GM19397 (cell line): ENCODE results near the gene TAGLN.
A peak's percentile ranks its signal among the peaks of the same experiment; 100 is the strongest.
"Not testable (repeated sequence)": the region's sequence is repeated elsewhere in the genome, so short reads cannot be mapped to it uniquely, and the experiment has no call there.

Experiments
- ATAC-seq: cut with Tn5 transposase; IDR thresholded peaks from one replicate; pipeline ENCODE4 v1.9.1; 2021; ENCODE audit warnings: mild to moderate bottlenecking, moderate library complexity; ENCODE audit not compliant: unreplicated experiment

The TAGLN gene

DNA sequence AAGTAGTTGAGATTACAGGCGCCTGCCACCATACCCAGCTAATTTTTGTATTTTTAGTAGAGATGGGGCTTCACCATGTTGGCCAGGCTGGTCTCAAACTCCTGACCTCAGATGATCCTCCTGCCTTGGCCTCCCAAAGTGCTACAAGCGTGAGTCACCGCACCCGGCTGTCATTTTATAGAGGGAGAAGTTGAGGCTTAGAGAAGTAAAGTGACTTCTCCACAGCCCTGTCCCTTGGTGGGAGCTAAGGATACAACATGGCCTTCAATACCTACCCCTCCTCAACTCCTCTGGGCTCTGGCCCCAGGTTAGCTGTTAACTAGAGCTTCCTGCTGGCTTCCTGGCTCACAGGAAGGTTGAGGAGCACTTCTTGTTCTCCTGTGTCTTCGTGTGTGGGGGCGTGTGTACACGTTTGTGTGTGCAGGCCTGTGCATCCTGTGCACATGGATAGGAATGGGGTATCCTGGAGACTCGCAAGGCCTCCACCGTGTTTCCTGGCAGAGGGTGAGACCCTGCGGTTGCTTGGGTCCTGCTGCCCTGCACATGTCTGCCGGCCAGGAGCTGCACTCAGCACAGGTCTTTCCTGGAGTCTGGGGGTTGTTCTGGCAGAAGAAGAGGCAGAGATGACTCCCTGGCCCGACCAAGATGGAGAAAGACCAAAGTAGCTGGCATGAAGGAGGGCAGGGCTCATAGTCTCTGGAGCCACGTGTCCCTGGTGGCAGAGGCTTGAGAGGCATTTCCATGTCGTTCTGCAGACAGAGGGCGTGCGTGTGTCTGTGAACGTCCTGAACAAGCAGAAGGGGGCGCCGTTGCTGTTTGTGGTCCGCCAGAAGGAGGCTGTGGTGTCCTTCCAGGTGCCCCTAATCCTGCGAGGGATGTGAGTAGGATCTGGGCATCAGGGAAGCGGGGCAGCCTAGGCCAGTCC, 18.2 kb upstream of the TAGLN start:
- ATAC-seq, result no peak

DNA sequence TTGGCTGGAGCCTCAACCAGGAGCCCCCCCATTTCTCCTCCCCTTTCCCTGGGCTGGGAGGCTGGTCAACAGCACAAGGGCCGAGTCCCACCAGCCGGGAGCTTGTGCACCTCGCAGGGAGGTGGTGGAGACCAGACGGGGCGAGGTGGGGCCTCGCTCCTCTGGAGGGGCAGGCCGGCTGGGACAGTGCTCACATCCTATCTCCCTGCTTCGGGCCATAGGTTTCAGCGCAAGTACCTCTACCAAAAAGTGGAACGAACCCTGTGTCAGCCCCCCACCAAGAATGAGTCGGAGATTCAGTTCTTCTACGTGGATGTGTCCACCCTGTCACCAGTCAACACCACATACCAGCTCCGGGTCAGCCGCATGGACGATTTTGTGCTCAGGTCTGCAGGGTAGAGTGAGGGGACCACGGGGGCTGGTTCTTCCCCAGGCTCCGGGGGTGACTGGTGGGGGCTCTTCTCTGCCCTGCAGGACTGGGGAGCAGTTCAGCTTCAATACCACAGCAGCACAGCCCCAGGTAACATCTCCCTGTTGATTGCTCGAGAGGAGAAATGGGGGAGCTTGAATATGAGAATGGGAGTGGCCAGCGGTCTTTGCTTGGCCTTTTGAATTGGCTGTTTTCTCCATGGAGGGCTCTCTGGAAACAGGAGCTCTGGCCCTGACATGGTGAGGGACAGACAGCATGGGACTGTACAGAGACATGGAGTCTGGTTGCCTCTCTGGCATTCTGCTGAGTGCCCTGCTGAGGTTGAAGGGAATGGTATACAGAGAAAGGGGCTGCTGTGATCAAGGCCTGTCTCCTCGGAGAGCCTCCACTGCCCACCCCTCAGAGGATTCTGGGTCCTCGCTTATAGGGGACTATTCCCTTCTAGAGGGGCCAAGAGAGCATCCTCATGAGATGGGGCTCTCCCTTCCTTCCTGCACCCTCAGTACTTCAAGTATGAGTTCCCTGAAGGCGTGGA, 17.3 kb upstream of the TAGLN start:
- no peak for ATAC-seq

DNA sequence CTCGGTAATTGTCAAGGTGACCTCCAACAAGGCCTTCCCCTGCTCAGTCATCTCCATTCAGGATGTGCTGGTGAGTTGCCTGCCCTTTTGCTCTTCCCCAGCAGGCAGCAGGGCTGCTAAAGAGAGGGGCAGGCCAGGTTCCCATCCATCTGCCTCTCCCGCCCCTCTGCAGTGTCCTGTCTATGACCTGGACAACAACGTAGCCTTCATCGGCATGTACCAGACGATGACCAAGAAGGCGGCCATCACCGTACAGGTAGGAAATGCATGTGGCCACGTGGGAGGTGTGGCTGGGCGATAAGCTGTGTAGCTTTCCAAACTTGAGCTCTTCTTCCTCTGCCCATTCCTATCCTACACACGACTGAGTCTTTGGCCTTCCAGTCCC, 16.6 kb upstream of the TAGLN start:
- no peak for ATAC-seq

DNA sequence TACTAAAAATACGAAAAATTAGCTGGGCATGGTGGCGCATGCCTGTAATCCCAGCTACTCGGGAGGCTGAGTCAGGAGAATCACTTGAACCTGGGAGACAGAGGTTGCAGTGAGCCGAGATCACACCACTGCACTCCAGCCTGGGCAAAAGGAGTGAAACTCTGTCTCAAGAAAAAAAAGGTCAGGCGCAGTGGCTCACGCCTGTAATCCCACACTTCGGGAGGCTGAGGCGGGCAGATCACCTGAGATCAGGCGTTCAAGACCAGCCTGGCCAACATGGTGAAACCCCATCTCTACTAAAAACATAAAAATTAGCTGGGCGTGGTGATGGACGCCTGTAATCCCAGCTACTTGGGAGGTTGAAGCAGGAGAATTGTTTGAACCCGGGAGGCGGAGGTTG, 16.0 kb upstream of the TAGLN start:
- not testable (repeated sequence) for ATAC-seq

DNA sequence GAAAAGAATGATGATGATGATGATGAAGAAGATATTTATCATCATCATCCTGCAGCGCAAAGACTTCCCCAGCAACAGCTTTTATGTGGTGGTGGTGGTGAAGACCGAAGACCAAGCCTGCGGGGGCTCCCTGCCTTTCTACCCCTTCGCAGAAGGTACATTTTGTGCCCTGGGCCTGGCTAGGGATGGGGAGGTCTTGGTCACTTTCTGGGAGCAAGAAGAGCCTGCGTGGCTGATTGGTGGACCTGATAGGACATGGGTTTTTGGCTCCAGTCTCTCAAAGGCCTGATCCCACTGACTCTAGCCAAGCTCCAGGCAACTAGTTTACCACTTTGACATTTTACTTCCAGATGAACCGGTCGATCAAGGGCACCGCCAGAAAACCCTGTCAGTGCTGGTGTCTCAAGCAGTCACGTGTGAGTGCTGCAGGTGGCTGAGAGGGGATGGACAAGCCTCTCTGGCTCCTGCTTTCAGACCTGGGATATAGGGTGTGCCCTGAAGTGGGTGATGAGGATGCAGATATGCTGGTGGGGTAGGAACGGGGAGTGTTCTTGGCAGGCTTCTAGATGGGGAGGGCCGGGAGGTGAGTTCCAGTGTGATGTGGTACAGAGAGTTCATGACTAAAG, 15.3 kb upstream of the TAGLN start:
- no peak for ATAC-seq

DNA sequence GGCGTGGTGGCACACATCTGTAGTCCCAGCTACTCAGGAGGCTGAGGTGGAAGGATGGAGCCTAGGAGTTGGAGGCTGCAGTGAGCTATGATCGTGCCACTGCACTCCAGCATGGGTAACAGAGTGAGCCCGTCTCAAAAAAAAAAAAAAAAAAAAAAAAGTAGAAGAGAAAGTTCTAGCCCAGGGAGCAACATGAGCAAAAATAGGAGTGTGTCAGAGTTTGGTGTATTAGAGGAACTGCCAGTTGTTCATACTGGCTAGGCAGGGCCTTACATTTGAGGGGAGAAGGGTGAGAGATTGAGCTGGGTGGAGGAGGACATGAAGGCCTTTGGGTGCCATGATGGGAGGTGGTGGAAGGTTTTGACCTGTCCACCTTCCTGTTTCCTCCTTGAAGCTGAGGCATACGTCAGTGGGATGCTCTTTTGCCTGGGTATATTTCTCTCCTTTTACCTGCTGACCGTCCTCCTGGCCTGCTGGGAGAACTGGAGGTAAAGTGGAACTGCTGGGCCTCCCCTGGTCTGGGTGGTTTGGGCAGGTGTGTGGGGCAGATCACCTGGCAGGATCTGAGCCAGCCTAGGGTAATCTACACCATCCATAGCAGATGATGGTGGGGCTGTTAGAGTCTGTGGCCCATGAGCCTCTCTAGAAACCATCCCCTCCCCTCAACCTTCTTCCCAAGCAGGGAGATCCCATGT, 13.3 kb upstream of the TAGLN start:
- no peak for ATAC-seq

DNA sequence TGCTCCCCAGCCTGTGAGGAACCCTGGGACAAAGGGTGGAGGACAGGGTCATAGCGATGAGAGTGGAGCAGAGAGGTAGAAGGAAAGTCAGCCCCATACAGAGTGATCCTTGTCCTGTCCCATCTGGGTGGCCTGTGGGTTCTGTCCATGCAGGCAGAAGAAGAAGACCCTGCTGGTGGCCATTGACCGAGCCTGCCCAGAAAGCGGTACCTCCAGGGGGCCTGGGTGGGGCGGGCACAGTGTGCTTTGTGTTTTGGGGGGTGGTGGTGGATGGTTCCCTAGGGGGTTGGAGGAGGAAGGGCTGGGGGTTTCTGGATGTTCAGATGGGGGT, 12.8 kb upstream of the TAGLN start:
- no peak for ATAC-seq

DNA sequence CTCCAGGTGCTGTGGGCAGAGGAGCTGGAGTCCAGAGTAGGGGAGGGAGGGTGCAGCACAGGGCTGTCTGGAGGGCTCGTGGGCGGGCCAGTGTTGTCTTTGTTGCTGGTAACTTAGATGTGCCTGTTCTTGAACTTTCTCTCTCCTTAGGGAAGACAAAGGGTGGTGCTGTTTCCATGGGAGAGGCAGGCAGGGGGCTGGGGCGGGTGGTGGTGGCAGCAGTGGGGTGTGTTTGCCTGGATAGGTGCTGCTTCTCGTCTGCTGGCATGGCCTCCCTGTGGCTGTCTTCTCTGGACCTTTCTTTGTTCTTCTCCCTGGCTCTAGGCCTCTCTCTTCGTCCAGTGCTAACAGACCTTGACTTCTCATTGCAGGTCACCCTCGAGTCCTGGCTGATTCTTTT, 12.2 kb upstream of the TAGLN start:
- ATAC-seq, result no peak

DNA sequence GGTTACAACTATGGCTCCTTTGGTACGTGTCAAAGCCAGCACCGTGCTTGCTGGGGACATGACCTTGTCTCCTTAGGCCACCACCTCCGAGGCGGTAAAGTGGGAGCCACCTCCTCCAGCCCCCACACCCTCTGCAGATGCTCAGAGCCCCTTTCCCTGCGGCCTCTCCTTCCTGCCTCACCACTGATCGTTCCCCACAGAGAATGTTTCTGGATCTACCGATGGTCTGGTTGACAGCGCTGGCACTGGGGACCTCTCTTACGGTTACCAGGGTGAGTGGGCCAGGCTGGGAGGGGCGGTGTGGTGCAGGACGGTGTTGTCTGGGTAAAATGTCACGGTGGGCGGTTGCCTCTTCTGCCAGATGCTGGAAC, 11.8 kb upstream of the TAGLN start:
- no peak for ATAC-seq

DNA sequence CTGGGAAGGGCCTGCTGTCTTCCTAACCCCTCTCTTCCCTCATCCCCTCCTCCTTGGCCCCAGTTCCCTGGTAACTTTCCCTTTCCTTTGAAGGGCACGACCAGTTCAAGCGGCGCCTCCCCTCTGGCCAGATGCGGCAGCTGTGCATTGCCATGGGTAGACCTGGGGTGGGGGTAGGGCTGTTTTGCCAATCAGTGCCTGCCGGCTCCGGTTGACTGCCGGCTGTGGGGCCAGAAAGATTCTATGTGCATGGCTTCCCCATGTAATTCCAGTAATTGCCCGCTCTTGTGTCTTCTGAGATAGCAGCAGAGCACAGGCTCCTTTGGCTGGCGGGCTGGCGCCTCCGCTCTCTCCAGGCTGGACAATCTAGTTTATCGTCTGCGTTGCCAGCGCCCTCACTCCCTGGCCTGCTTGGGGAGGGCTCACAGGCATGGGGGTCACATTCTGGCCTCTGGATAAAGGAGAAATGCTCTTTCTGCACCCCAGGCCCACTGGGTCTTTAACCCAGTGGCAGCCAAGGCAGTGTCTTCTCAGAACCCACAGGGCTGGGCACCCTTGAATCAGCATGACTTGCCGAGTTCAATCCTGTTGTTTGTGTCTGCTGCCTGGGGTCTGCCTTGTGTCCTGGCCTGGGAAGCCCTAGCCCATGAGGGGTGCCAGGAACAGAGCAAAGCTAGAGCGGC, 11.2 kb upstream of the TAGLN start:
- no peak for ATAC-seq

DNA sequence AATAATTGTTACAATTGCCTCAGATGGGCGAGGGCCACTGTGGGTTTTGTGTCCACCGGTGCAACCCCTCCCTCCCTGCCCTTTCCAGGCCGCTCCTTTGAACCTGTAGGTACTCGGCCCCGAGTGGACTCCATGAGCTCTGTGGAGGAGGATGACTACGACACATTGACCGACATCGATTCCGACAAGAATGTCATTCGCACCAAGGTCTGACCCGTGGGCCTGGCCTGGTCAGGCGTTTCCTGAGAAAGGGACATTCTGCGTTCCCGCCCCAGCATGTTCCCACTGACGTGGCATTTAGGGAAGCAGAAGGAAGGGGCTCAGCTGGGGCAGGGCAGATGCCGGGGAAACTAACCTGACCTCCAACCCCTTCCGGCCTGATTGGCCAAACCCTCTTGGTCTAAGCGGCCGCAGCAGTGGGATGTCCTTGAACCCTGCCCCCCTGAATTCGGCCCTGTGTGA, 10.5 kb upstream of the TAGLN start:
- ATAC-seq, result no peak

DNA sequence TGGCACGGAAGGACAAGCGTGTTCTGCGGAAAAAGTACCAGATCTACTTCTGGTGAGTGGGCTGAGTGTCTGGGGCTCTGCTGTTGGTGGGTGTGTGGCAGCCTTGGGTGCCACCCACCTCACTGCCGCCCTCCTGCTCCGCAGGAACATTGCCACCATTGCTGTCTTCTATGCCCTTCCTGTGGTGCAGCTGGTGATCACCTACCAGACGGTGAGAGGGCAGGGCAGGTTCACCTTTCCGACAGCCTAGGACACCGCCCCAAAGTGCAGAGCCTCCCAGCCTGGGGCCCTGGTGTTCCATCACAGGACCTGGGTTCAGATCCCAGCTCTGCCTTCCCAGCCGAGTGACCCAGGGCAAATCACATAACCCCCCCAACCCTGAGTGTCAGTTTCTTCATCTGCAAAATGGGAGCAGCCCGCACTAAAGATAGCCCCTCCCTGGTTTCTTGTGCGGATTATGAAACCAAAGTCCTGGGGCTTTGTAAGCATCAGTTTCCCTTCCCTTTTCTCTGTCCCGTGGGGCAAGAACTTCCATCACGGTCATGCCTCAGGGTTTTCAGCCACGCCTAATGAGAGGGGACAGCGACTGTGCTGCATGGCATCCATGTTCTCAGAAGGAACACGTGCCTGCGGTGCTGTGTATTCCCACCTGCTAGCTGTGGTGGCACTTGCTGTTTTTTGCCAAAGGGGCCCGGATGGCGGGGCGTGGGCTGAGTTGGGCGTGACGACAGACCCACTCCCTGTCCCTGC, 9.8 kb upstream of the TAGLN start:
- ATAC-seq, result peak; percentile 68

DNA sequence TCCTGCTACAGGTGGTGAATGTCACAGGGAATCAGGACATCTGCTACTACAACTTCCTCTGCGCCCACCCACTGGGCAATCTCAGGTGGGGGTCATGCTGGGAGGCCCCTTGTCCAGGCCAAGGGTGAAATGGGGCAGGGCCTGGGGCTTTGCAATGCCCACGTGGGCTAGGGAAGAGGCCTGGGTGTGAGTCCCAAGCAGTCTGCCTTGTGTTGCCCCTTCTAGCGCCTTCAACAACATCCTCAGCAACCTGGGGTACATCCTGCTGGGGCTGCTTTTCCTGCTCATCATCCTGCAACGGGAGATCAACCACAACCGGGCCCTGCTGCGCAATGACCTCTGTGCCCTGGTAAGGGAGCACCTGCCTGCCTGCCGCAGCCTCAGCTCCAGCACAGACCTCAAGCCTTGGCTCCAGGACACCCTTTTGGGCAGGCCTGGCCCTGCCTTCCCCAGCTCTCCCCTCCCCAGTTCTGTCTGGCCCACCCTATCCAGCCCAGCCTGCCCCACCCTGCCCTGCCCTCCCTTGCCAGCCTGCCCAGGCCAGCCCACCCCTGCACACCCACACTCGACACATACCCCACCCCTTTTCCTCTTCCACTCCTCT, 9.1 kb upstream of the TAGLN start:
- ATAC-seq, result no peak

DNA sequence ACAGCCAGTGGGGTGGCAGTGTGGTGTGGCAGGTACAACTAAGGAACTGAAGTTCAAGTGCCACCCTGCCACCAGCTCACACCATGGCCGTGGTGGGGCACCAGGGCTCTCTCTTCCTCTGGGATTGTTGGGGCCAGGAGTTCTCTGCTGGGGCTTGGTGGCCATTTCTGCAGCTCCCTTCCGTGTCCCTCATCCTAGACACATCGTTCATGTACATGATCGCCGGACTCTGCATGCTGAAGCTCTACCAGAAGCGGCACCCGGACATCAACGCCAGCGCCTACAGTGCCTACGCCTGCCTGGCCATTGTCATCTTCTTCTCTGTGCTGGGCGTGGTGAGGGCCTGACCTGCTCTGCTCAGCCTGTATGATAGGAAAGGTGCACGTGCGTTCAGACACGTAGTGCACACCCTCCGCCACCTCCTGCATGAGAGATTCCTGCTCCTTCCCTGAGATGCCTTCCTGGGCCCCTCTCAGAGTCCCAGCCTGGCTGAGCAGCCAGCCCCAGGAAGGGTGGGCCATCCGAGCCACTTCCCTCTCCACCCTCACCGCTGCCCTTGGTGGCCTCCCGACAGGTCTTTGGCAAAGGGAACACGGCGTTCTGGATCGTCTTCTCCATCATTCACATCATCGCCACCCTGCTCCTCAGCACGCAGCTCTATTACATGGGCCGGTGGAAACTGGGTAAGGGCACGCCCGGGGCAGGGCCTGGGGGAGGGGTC, 7.3 kb upstream of the TAGLN start:
- ATAC-seq, result no peak

DNA sequence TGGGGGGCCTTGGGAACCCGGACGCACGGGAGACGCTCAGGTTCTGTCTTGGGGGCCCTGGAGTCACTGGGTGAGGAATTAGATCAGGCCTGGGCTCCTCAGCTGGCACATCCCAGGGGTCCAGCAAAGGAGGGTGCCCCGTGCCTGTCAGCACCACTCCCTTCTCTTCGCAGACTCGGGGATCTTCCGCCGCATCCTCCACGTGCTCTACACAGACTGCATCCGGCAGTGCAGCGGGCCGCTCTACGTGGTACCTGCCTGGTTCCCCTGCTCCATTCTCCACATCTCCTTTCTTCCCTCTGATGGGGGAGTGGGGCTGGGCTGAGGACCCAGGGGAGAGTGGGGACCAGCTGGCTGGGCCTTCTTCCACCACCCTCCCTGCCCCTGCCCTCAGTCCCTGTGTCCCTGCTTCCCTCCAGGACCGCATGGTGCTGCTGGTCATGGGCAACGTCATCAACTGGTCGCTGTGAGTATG, 6.7 kb upstream of the TAGLN start:
- ATAC-seq, result no peak

DNA sequence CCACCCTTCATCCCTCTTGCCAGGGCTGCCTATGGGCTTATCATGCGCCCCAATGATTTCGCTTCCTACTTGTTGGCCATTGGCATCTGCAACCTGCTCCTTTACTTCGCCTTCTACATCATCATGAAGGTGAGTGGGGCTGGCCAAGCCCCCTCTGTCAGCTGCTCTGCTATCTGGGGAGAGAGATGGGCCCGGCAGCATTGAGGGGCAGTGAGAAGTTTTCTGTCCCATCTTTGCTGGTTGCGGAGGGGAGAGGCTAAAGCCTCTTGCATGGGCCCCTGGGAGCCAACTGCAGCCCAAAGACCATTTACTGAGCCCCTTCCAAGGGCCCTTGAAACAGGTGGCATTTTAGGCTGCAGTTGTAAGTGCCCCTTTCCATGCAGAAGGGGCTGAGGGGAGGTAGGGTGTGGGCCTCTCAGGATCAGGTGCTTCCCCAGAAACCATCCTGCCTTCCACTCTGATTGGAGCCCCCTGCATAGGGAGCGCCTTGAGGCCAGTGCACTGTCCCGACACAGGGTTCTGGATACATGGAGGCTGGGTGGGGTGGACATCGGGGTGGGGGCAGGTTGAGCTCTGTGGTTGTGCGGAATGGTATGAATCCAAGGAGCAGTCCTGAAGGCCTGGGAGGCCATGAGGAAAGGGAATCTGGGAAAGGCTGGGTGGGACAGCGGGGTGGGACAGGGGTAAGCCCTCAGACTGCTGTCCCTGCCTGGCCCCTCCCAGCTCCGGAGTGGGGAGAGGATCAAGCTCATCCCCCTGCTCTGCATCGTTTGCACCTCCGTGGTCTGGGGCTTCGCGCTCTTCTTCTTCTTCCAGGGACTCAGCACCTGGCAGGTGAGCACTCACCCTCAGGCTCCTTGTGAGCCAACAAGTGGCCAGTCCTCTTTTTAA, 5.8 kb upstream of the TAGLN start:
- ATAC-seq, result no peak

DNA sequence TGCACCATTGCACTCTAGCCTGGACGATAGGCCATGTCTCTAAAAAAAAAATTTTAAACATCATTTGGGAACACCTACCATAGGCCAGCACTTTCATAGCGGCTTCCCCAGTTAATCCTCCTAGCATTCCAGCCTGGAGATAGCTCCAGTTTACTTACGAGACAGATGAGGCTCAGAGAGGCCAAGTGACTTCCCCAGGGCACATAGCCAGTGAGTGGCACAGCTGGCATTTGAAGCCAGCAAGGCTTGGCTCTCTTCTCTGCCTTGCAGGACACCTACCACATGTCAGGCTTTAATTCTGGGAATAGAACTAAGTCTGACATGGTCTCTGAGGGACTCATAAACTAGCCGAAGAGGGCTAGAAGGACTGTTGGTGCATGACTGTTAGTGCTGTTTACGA, 4.9 kb upstream of the TAGLN start:
- ATAC-seq, result no peak
